ENCODE data around the gene ZIC5.
A peak's percentile ranks its signal among the peaks of the same experiment; 100 is the strongest.

ZIC5 gene

DNA sequence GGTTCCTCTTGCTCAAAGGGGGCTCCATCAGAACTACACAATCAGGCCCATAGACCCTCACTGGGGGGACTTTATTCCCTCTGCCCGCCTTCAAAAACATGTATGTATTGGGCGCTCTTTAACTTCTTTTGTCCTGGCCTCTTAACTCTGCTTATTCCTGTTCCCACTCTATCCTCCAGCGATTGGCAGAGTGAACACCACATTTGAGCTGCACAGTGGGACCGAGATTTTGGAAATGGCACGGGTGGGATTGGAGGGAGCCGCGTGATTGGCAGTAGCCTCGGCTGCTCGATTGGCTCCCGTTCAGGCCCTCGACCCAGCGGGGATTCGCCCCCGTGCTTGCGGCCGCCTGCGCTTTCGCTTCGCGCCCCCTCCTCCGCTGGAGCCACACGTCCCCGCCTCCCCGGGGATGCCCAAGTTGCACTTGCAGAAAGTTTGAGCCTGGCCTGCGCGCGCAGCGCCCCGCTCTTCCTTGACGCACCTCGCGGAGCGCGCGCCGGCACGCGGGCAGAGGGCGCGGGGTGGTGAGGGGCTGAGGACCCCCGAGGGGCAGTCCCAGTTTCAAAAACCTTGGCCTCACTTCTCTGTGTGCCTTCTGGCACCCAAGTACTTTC is at the start of gene ZIC5:
ZIC5 (minus strand) TSS at position 192 of the 614 bp plus-strand sequence; CDS start at position 28, 164 bp downstream.
- peak; percentile 22 for DNase-seq

DNA sequence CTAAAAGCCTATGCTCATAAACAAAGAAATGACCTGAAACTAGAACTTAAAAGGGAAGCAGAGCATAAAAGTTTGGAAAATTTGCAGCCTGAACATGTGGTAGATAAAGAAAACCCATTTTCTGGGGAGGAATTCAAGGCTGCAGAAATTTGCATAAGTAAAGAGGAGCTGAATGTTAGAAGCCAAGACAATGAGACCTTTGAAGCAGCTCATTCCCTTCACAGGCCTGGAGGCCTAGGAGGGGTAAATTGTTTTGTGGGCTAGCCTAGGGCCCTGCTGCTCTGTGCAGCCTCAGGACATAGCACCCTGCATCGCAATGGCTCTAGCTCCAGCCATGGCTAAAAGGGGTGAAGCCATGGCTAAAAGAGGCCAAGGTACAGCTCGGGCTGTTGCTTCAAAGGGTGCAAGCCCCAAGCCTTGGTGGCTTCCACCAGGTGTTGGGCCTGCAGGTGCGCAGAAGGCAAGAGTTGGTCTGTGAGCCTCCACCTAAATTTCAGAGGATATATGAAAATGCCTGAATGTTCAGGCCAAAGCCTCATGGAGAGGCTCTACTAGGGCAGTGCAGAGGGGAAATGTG is 48.3 kb upstream of the ZIC5 start:
- no peak for DNase-seq

DNA sequence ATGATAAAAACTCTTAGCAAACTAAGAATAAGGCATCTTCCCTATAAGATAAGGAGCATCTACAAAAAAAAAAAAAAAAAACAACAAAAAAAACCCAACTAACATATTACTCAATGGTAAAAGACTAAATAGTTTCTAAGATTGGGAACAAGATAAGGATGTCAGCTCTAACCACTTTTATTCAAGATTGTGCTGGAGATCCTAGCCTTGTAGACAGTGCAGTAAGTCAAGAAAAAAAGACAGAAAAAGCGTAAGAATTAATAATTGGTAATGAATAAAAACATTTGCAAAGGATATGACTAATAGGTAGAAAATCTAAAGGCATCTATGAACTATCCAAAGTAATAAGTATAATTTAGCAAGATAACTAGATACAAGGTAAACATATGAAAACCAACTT is 43.1 kb upstream of the ZIC5 start:
- no peak for DNase-seq

DNA sequence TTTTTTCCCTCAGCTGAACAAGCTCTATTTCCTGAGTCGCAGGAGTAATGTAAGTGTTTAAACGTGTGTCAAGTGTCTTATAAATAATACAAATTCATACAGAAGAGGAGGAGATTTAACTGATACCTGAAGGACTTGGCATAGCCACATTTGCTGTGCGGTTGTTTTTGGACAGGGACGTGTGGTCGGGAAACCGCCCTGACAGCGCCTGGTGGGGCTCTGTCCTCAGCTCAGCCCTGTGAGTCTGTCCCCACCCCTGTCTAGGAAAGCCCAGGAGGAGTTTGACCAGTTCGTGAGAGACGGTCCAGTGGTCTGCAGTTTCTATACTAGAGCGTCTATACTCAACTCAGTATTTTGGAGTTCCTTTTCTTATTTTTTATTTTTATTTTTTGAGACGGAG is 26.7 kb upstream of the ZIC5 start:
- no peak for DNase-seq

DNA sequence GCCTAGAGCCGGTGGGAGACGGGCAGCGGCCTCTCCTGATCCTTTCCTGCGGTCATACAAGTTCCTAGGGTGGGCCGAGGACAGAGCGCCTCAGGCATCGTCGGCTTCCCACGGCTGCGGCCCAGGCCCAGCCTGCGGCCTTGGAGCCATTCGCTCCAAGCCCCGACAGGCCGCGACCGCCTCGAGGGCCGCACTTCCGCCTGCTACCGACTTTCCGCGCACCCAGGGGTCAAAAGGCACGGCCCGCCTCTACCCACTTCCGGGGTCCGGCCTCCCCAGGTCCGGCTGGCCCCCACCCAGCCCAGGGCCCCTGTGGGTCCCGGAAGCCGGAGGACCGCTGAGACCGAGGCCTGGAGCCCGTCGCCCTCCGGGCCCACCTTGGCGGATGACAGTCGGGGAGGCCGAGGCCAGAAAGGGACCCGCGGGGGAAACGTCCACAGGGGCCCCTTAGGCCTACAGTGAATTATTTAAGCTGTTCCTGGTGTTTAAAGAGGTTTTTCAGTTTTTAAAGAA is 26.2 kb upstream of the ZIC5 start:
- peak; percentile 15 for DNase-seq

DNA sequence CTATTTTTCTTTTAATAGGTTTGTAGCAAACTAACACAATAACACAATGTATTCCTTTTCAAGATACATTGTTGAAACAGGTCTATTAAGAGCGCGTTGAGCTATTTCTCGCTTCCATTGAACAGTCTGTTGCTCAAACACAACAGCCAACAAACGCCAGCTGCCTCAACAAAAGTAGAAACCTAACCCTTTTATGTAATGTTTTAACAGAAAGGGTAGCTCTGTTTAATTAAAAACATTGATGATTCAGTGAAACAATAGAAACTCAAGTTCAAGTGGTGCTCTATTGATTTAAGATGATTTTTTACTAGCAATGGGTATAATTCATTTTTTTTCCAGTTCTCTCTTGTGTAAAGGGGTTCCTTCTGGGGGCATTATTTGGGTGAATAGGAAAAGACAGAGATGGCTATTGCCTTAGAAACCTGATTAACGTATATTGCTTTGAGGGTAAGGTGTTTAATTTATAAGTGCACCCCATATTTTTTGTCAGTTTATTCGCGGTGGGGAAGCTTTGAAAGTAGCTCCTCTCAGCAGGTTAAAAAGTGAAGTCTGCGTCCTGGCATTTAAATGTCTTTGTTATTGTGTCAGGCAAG is 24.9 kb upstream of the ZIC5 start:
- DNase-seq, result no peak

DNA sequence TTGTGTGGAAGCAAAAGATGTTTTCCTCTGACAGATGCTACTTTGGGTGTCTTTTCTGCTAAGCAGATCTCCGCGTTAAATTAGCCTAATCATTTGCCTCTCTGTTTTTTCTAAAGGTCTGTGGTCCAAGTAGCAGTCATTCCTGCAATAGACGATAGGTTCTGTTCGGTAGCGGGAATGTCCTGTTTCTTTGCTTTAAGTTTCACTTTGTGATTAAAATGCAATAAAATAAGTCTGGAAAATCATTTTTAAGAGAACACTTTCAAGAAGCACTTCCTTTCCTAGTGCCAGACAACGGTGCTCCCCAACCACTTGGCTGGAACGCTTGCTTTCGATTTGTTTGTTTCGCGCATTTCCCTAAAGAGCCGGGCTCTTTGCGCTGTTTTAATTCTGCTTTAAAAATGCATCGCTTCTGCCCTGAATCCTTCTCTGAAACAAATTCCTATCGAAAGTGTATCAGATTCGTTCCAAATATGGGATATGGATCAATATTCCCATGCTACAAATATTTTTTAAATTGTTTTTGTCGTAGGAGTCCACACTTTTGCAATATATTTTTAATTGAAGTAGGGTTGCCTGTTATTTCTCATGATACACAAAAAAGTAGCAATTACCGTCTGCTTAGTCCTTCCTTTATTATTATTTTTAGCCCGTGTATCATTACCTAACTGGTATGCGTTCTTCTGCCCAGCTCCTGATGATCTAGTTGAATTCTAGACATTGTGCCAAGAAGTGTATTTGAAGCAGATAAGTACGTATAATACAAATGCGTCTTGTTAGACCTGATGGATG is 24.2 kb upstream of the ZIC5 start:
- peak; percentile 51 for DNase-seq

DNA sequence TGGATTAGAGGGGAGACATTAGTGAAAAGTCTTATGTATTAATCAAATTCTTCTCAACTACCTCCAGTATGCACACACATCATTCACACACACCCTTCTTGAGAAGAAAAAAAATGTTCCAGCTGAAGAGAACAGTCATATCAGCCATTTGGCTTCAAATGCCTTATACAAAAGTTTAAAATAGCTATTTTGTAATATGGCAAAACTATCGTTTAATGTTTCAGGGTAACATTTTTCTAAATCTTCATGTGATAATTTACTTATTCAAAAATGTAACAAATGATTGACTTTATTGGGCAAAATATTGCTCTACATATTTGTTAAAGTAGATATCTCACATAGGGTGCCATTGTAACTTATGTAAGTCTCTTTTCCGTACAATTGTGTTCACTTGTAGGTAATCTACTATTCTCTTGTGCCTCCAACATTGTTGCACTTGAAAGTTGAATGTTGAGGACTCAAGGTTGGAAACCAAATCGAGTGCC is 23.6 kb upstream of the ZIC5 start:
- no peak for DNase-seq

DNA sequence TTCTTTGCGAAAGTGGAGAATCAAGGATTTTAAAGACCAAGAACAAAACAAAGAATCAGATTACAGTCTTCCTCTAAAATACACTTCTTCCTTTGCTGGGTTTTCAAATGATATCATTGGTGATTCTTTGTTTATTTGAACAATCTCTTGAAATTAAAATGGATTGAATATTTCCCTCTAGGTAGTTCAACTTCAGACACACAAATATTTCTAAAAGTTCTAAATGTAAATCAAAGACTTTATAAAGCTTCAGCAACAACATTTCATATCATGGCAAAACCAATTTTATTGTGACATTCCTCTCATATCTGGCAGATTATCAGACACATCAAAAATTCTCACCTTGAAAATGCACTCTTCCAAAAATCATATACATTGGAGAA is 23.1 kb upstream of the ZIC5 start:
- DNase-seq, result no peak

DNA sequence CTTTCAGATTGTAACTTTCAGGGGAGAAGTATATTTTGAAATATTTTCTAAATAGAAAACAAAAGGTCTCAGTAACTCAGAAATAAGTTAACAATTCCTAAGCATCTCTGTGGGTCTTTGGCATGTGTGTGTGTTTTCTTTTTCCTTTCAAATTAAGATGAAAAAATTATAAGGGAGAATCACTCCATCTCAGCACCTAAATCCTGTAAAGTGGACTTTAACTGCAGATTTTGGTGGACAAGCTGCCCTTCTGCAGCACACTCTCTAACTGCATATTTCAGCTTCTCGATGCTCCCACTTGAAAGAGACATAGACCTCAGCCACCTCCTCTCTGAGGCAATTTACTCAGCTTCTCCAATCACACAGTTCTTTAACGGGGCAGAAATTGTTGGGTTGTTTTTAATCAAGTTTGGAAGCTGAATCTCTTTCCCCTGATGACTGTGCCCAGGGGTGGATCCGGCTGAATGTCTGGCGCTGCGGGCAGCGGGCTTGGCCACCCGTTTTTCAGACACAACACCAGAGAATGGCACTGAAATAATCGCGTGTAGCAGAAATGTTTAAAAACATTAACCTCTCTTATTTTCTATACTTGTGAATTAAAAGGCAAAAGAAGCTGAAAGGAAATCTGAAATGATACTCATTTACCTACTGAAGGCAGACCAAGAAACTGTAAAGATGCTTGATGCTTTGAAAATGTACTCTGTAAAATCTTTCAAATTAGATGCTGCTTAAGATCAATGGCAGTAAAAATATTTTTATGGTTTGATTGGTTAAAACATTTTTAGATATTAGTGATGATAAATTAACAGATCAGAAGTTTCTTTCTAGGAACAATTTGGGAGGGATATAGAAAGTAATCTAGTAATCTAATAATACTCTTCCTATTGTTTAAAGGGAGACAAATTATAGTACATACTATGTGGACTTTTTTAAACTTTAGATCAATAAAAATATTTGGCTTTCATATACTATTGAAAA is 22.4 kb upstream of the ZIC5 start:
- peak; percentile 20 for DNase-seq

DNA sequence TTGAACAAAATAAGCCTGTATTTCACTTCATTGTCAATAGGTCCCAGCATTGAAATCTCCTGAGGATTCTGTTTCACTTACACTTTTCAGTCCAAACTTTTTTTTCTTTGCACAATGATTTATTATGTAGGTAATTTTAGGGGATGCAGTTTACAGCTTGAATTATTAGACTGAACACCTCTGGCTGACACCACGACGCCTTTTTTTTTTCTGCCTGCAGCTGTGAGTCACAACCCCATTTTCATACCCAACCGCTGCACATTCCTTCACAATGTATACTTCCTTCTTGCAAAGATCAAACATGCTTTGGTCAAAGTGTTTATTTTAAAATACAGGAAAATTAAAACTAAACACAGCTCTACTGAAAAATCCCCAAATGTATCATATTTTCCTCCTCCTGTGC is 21.4 kb upstream of the ZIC5 start:
- DNase-seq, result no peak

DNA sequence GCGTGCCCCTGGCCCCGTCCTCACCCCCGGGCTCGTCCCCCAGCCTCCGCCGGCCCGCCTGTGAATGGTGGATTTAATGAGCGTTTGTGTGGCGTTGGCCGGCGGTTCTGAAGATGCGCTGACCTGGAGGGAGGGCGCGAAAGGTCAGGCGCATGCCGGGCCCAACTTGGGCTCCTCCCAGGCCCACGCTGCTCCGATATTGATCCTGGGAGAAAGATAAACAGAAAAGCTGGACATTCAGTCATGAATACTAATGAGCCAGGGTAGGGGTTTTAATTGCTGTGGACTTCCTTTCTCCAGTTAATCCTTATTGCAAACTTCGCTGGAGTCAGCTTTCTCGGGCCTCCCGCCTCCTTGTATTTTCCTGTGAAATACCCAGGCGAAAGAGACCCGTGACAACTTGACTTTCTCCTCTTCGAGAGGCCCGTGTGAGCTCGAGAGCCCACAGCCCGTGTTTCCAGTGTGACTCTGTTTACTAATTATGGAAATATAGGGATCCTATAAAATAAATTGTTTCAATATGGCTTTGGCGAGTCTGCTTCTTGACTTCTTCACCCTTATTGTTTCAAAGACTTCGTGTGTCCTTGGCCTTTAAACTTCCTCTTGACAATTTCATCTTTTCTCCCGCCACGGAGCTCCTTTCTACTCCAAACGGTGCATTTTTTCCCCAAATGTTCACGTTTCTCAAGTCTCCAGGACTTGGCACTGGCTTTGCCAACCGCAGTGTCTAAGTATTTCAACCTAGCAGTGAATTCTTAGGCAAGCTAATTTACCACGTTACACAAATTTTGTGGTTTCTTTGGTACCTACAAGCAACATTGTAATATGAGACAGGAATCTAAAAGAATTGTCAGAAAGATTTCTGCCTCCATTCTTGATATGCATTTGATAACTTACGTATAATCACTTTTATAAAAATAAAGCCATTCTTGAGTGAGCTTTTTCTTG is 20.5 kb upstream of the ZIC5 start:
- no peak for DNase-seq

DNA sequence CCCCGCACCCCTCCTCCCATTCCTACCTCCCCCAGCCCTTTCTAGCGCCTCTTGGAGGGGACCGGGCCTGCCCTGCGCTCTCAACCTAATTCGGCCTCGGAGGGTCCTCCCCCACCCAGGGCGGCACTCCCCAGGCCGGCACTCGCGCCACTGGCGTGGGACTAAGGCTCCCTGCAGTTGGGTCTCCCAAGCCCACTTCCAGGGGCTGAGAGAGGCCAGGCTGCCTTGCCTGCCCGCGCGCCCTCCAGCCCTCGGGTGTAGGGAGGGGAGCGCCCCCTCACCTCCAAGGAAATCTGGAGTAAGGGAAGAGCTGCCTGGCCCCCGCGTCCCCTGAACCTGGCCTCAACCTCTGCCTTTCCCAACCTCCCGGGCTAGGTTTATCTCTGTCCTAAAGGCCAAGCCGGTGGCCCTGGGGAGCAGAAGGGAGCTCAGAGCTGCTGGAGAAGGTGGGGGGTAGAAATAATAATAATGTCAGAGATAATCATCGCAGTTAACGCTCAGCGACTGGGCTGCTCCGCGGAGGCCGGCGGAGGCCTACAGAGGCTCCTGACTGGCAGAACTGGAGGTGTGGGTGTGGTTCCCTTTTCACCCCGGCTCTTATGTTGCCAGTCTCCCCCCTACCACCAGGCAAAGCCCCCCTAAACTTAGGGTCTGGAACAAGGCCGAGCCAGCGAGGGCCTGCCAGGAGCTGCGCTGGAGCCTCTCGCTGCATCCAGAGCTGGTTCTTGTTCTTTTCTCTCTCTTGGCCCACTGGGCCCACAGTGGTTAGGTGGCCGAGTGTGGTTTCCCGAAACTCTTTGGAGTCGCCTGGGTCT is 19.7 kb upstream of the ZIC5 start:
- DNase-seq, result peak; percentile 18

DNA sequence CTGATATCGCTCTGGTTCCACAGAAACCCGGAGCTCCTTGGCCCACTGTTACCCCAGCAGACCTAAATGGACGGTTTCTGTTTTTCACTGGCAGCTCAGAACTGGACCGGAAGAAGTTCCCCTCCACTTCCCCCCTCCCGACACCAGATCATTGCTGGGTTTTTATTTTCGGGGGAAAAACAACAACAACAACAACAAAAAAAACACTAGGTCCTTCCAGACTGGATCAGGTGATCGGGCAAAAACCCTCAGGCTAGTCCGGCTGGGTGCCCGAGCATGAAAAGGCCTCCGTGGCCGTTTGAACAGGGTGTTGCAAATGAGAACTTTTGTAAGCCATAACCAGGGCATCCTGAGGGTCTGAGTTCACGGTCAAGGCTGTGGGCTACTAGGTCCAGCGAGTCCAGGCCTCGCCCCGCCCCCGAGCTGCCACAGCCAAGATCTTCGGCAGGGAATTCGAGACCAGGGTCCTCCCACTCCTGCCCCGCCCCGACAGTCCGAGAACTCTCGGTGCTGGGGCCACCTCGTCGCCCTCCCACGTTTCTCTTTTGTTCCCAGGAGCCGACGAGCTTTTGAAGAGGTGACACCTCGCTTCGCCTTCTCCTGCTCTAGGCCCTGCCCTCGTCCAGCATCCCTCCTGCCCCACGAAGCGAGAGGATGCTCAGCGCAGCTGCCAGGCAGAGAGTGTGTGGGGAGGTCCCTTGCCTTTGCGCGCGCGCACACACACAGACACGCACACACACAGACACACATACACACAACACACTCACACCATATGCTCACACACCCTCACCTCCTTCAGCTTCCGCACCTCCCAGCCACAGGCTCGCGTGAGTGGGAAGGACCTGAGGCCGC is 18.8 kb upstream of the ZIC5 start:
- no peak for DNase-seq

DNA sequence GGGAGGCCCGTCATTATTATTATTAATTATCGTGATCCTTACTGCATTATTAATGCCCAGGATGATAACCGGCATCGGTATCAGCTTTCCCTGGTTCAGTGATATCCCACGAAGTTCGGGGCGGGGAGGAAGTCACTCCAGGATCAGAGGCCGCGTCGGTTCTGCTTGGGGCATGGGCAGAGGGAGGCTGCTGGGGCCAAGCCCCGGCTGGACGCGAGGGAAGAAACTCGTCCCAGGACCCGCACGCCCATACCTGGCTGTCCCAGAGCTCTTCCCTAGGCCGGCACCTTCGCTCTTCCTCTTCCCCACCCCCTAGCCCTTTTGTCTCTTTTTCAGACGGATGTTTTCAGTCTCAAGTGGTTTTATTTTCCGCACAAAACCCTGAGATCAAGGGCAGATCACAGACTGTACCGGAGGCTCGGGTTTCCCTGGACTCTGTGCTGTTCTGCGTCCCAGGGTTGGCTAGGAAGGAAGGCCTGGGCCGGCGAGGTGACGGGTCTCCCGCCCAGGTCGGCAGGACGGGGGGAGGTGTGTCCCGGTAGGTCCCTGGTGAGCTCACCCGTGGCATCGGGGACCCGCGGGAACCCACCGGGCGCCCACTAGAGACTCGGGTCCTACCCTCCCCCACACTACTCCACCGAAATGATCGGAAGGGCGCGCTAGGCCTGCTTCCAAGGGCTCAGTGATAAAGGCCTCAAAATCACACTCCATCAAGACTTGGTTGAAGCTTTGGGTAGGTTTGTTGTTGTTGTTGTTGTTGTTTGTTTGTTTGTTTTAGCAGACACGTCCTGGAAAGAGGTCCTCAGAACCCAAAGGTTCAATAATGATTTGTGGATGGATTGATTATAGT is 17.9 kb upstream of the ZIC5 start:
- DNase-seq, result no peak

DNA sequence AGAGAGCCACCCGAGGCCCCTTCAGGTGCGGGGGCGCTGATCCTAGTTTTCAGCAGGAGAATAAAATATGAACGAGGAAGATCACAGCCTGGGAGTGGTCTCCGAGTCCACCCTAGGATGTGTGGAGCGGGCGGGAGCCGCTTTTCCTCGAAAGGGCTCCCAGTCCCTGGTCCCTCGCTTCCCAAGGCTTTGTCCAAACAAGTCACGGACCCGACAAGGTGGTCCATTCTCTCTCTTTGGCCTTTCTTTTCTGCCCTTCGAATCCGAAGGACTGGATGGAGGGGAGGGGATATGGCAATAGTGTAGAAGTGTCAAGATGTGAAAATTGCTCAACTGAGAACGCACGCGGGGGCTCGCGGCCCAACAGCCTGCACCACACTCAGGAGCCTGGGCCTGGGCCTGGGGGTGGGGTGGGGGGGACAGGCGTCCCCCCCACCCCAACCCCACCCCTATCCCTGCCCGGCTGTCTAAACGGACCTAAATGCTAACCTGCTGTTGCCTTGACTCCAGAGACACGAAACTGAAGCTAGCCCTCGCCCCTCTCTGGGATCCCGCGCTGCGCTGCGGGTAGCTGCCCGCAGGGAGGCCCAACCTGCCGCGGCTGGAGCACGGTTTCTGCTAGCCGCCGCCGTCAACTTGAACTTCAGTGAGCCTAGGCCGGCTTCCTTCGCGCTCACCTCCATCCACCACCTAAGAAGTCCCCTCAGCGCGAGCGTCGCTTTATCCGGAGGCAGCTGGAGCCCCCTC is 17.1 kb upstream of the ZIC5 start:
- no peak for DNase-seq
